Peyer's patch (tissue), 4 donors: ENCODE measurements around the gene RALGDS.

Experiments used
- POLR2A ChIP-seq, 2 donors: fragments of 450-650 bp; IDR thresholded peaks; one replicate each; pipeline ENCODE4 v1.5.1; 2017; ENCODE audit warnings: antibody characterized with exemption in 2 of 2, mild to moderate bottlenecking in 2 of 2, moderate library complexity in 2 of 2
- TF ChIP-seq, protein P1 (sequence below), 6 experiments: fragments of 450-650 bp in 4 of 6; fragments of 200-600 bp in 2 of 6; sonication (generic) in 1 of 6; IDR thresholded peaks; one replicate each; pipeline ENCODE4 v1.5.1; 2017 to 2019; ENCODE audit warnings: antibody characterized with exemption in 6 of 6, mild to moderate bottlenecking in 3 of 6, moderate library complexity in 1 of 6

GRCh38 chr9:133058550-133059320 lies 62.3 kb downstream of the RALGDS start:
- TF ChIP-seq, protein P1, sequence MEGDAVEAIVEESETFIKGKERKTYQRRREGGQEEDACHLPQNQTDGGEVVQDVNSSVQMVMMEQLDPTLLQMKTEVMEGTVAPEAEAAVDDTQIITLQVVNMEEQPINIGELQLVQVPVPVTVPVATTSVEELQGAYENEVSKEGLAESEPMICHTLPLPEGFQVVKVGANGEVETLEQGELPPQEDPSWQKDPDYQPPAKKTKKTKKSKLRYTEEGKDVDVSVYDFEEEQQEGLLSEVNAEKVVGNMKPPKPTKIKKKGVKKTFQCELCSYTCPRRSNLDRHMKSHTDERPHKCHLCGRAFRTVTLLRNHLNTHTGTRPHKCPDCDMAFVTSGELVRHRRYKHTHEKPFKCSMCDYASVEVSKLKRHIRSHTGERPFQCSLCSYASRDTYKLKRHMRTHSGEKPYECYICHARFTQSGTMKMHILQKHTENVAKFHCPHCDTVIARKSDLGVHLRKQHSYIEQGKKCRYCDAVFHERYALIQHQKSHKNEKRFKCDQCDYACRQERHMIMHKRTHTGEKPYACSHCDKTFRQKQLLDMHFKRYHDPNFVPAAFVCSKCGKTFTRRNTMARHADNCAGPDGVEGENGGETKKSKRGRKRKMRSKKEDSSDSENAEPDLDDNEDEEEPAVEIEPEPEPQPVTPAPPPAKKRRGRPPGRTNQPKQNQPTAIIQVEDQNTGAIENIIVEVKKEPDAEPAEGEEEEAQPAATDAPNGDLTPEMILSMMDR (IDR thresholded peaks at IDR 0.05): no peak
- TF ChIP-seq POLR2A (IDR thresholded peaks at IDR 0.05): no peak
